Tibial nerve (tissue), 4 donors: ENCODE measurements around the gene UVSSA. TPM values are rescaled to one million over a fixed set of nuclear protein-coding genes. Genes with fewer than 3 reads are reported as not detected.

Experiments used
- DNase-seq, 2 donors: peaks; one replicate each; pipeline ENCODE4 v3.0.0-alpha.2; 2019; ENCODE audit warnings: low spot score in 2 of 2
- H3K27ac ChIP-seq, 4 donors: fragments of 200-600 bp; sonication (generic) in 3 of 4; one replicate each; pipeline ENCODE4 v1.5.1; 2017 to 2019; ENCODE audit warnings: mild to moderate bottlenecking in 1 of 4
- H3K27me3 ChIP-seq, 2 donors: fragments of 200-600 bp; sonication (generic) in 1 of 2; one replicate each; pipeline versions ENCODE4 v1.5.1 to v1.6.0; 2017 to 2019
- H3K36me3 ChIP-seq, 3 donors: fragments of 200-600 bp; sonication (generic); one replicate each; pipeline ENCODE4 v1.5.1; 2018 to 2019
- H3K4me1 ChIP-seq, 4 donors: fragments of 200-600 bp; sonication (generic) in 3 of 4; one replicate each; pipeline ENCODE4 v1.5.1; 2017 to 2019
- H3K4me3 ChIP-seq, 4 donors: fragments of 200-600 bp; sonication (generic) in 3 of 4; one replicate each; pipeline ENCODE4 v1.5.1; 2017 to 2019; ENCODE audit warnings: mild to moderate bottlenecking in 1 of 4, moderate library complexity in 1 of 4
- H3K9me3 ChIP-seq, 4 donors: fragments of 200-600 bp; sonication (generic) in 3 of 4; one replicate each; pipeline ENCODE4 v1.5.1; 2017 to 2019
- EP300 ChIP-seq, 2 donors: sonication (generic); formaldehyde crosslinking; IDR thresholded peaks; one replicate each; pipeline ENCODE4 v1.6.1; 2017; ENCODE audit warnings: antibody characterized with exemption in 2 of 2, mild to moderate bottlenecking in 1 of 2
- POLR2A ChIP-seq, 2 donors: fragments of 450-650 bp; IDR thresholded peaks; one replicate each; pipeline ENCODE4 v1.6.1; 2017; ENCODE audit warnings: antibody characterized with exemption in 2 of 2, mild to moderate bottlenecking in 2 of 2, moderate library complexity in 2 of 2
- WGBS, 2 donors: methylation state at CpG; one replicate each; pipeline ENCODE4 v1.1.5; 2018; 5-methylcytosine and 5-hydroxymethylcytosine counted together
- total RNA-seq, 4 donors: library from RNA; depleted of rRNA; stranded (reverse); fragments of >200 nt; gene quantifications; one replicate each; pipeline ENCODE4 v1.1.0, GENCODE V29; 2016
- TF ChIP-seq, protein P1 (sequence below), 5 experiments: fragments of 200-600 bp in 3 of 5; fragments of 450-650 bp in 2 of 5; sonication (generic) in 3 of 5; IDR thresholded peaks; one replicate each; pipeline ENCODE4 v1.5.1; 2016 to 2019; ENCODE audit warnings: antibody characterized with exemption in 5 of 5, mild to moderate bottlenecking in 3 of 5, moderate library complexity in 2 of 5

The UVSSA gene
- total RNA-seq, 4 donors from 2014 or later, result 29.8 to 72.0 (median 30.4) TPM

DNA sequence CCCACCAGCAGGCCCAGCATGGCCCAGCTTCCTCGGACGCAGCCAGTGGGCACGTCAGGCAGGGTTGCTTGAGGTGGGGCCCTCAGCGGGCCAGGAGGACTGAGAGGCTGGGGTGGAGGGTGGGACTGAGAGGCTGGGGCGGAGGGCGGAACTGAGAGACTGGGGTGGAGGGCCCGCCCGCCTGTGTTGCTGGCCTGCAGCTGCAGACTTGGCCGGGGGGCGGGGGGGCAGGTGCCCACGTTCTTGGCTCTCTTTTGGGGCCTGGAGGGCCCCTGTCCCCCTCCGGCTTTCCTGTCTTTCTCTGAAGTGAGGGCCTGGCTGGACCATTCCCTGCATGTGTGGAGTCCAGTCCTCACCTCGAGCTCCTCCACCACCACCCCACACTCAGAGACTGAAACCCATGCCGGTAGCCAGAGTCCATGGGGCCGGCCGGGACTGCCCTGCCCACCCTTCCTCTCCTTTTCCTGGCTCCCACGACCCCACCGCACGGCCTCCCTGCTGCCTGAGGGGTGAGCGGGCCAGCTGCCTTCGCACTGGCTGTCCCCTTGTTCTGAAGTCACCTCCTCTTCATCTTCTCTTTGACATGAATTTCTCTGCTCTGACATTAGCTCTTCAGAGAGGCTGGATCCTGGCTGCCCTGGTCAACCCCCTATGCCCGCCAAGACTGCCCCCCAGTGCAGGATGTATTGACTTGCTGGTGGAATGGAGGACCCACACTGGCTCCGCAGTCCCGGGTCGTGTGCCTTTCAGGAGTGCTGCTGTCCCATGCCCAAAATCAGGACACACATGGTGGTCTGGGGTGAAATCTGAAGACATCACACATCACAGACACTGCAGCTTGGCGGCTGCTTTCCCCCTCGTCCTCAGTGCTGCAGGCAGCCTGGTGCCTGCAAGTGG is 69.3 kb downstream of the UVSSA start:
- Histone ChIP-seq H3K4me1 (peaks cover 0 to 11% (median 0%) of the 10 kb centered on the region in 4 donors), H3K36me3 (no peaks in the 10 kb centered on the region), H3K27me3 (peaks cover 0 to 70% of the 10 kb centered on the region in 2 donors), H3K27ac (no peak overlapping the region), H3K4me3 (no peak overlapping the region), H3K9me3 (no peaks in the 10 kb centered on the region)
- WGBS, 2 donors, result 49 to 54% methylated on average over 23 to 25 of the region's 27 CpGs
- DNase-seq, result no peak
- TF ChIP-seq, protein P1, sequence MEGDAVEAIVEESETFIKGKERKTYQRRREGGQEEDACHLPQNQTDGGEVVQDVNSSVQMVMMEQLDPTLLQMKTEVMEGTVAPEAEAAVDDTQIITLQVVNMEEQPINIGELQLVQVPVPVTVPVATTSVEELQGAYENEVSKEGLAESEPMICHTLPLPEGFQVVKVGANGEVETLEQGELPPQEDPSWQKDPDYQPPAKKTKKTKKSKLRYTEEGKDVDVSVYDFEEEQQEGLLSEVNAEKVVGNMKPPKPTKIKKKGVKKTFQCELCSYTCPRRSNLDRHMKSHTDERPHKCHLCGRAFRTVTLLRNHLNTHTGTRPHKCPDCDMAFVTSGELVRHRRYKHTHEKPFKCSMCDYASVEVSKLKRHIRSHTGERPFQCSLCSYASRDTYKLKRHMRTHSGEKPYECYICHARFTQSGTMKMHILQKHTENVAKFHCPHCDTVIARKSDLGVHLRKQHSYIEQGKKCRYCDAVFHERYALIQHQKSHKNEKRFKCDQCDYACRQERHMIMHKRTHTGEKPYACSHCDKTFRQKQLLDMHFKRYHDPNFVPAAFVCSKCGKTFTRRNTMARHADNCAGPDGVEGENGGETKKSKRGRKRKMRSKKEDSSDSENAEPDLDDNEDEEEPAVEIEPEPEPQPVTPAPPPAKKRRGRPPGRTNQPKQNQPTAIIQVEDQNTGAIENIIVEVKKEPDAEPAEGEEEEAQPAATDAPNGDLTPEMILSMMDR (IDR thresholded peaks at IDR 0.05), result no peak
- TF ChIP-seq POLR2A (IDR thresholded peaks at IDR 0.05) (no peak), EP300 (IDR thresholded peaks at IDR 0.05) (no peak)

DNA sequence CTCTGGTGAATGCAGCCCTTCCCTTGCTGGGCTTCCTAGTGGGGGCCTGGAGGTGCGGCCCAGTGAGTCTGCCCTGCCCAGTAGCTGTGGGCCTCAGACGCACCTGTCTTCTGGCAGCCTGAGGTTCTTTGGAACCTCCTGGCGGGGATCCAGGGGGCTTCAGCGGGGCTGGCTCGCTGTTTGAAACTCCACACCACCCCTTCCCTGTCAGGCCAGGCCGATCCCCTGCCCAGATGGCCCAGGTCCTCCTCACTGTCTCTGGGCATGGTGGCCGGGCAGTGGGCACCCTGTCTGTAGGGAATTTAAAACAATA is 69.9 kb downstream of the UVSSA start:
- DNase-seq, result no peak
- H3K4me3 ChIP-seq, result no peak overlapping the region
- 72 to 100% methylated on average over 1 to 7 of the region's 7 CpGs for WGBS, 2 donors

DNA sequence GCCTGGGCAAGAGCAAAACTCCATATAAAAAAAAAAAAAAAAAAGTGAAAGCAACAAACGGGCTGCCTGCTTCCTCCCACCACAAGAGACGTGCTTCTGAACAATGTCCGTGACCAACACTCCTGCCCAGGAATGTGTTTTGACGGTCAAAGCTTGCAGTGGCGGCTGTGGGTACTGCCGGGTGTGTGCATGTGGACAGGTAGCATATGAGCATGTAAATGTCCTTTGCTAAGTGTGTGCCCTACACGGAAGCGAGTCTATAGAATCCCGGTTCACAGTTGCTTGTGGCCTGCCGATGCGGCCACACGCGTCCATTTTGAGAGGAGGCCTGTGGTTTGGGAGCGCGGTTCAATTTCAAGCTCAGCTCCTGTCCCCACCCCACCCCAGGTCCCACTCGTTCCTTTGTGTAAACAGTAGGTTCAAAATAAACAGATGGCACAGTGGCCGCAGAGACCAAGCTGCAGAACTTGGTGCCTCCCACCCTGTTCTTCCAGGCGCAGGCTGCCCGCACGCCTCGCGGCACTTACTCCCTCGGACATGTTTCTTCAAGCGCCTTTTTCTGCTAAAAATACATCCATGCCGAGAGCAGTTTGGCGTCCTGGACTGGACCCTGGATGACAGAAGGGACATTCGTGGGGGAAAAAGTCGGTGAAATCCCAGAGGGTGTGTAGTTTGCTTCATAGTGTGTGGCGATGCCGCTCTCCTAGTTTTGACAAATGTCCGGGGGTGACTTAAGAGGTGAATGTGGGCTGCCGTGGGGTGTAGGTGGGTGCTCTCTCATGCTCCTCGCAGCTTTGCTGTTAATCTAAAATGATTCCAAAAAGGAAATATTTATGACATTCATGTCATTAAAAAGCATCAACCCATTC is 70.7 kb downstream of the UVSSA start:
- no peaks in the 10 kb centered on the region for H3K36me3 ChIP-seq
- H3K27ac ChIP-seq, result no peak overlapping the region
- 78% methylated on average over 33 of the region's 33 CpGs for WGBS, 2 donors
- peak in 1 of 2 donors; percentile 11 for DNase-seq
- peaks cover 0 to 7% (median 0%) of the 10 kb centered on the region in 4 donors for H3K9me3 ChIP-seq
- H3K4me1 ChIP-seq, result peaks cover 0 to 11% (median 0%) of the 10 kb centered on the region in 4 donors
- H3K27me3 ChIP-seq, result peaks cover 0 to 56% of the 10 kb centered on the region in 2 donors
- no peak for TF ChIP-seq EP300 (IDR thresholded peaks at IDR 0.05)
- TF ChIP-seq, protein P1 (IDR thresholded peaks at IDR 0.05), result no peak
- TF ChIP-seq POLR2A (IDR thresholded peaks at IDR 0.05), result no peak
- H3K4me3 ChIP-seq, result no peak overlapping the region

More for the DNA sequence above, 69.9 kb downstream of the UVSSA start:
- TF ChIP-seq, protein P1 (IDR thresholded peaks at IDR 0.05), result no peak
- TF ChIP-seq POLR2A (IDR thresholded peaks at IDR 0.05), result no peak
- no peak overlapping the region for H3K27ac ChIP-seq
- H3K9me3 ChIP-seq, result no peaks in the 10 kb centered on the region
- no peaks in the 10 kb centered on the region for H3K36me3 ChIP-seq
- peaks cover 0 to 11% (median 0%) of the 10 kb centered on the region in 4 donors for H3K4me1 ChIP-seq
- H3K27me3 ChIP-seq, result peaks cover 0 to 64% of the 10 kb centered on the region in 2 donors

DNA sequence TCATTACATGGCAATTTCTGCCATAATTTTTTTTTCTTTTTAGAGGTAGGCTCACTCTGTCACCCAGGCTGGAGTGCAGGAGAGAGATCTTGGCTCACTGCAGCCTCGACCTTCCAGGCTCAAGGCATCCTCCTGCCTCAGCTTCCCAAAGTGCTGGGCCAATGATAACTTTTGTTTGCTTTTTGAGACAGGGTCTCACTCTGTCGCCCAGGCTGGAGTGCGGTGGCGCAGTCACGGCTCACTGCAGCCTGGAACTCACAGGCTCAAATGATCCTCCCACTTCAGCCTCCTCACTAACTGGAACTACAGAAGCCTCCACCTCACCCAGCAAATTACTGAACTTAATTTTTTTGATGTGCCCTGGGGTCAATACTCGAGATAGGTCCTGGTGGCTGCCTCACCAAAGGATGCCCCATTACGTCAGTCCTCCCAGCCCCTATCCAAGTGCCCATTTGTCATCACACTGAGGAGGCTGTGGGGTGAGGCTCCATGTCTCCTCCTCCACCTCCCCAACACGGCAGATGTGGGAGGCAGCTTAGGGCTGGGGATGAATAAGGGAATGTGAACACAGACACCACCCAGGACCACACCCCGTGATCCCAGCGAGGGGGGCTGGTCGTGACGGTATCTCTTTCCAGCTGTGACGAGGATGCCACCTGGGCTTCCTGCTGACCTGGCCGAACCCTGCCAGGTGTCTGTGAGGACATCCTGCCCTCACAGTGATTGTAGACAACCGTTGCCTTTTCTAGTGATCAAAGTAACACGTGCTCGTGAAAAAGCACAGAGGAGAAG is 71.7 kb downstream of the UVSSA start:
- WGBS, 2 donors, result 69 to 71% methylated on average over 17 of the region's 17 CpGs
- peaks cover 0 to 47% of the 10 kb centered on the region in 2 donors for H3K27me3 ChIP-seq

More for the DNA sequence above, 71.7 kb downstream of the UVSSA start:
- peaks cover 0 to 10% (median 0%) of the 10 kb centered on the region in 4 donors for H3K4me1 ChIP-seq
- no peak overlapping the region for H3K4me3 ChIP-seq
- DNase-seq, result peak in 1 of 2 donors; percentile 7
- H3K9me3 ChIP-seq, result peaks cover 0 to 13% (median 0%) of the 10 kb centered on the region in 4 donors
- TF ChIP-seq, protein P1 (IDR thresholded peaks at IDR 0.05), result no peak
- TF ChIP-seq POLR2A (IDR thresholded peaks at IDR 0.05) (no peak), EP300 (IDR thresholded peaks at IDR 0.05) (no peak)
- H3K27ac ChIP-seq, result no peak overlapping the region
- no peaks in the 10 kb centered on the region for H3K36me3 ChIP-seq
